GM12878 (cell line): ENCODE data around the gene SLA2. TPM values are rescaled to one million over a fixed set of nuclear protein-coding genes. Genes with fewer than 3 reads are reported as not detected.

Source experiments
- CREB1 ChIP-seq: IDR thresholded peaks from 2 replicates; pipeline ENCODE4 v1.6.1; 2012; ENCODE audit warnings: low read depth, mild to moderate bottlenecking, inconsistent platforms
- E2F4 ChIP-seq: IDR thresholded peaks from 2 replicates; pipeline ENCODE4 v1.6.1; 2012; ENCODE audit warnings: low read depth, low read length, improper control_type of control experiment
- EED ChIP-seq: sonication (generic); IDR thresholded peaks from 2 replicates; pipeline ENCODE4 v1.6.1; 2016; ENCODE audit warnings: antibody characterized with exemption, low read depth
- FOXK2 ChIP-seq: fragments of 450-650 bp; IDR thresholded peaks from 2 replicates; pipeline ENCODE4 v1.6.1; 2017; ENCODE audit warnings: mild to moderate bottlenecking, moderate library complexity
- GABPA ChIP-seq: IDR thresholded peaks from 2 replicates; pipeline ENCODE4 v1.6.1; 2014; ENCODE audit warnings: antibody characterized with exemption, low read depth, mild to moderate bottlenecking, inconsistent platforms
- MAX ChIP-seq: IDR thresholded peaks from 2 replicates; pipeline ENCODE4 v1.6.1; 2012; ENCODE audit warnings: low read depth, low read length, improper control_type of control experiment
- MTA2 ChIP-seq: fragments of 450-650 bp; IDR thresholded peaks from 2 replicates; pipeline ENCODE4 v1.6.1; 2016; ENCODE audit warnings: low read depth, mild to moderate bottlenecking, moderate library complexity
- NFYB ChIP-seq: IDR thresholded peaks from 2 replicates; pipeline ENCODE4 v1.6.1; 2011; ENCODE audit warnings: low read depth, mild to moderate bottlenecking, low read length, improper control_type of control experiment, moderate library complexity; ENCODE audit not compliant: insufficient read depth
- POLR2A ChIP-seq: IDR thresholded peaks from 2 replicates; pipeline ENCODE4 v1.6.1; 2011; ENCODE audit warnings: low read depth, mild to moderate bottlenecking, low read length
- RBBP5 ChIP-seq: fragments of 200-600 bp; sonication (generic); conservative IDR thresholded peaks from 2 replicates; pipeline ENCODE4 v1.6.1; 2016
- RCOR1 ChIP-seq: conservative IDR thresholded peaks from 2 replicates; pipeline ENCODE4 v1.6.1; 2012; ENCODE audit warnings: low read depth, low read length, improper control_type of control experiment
- RUNX3 ChIP-seq: IDR thresholded peaks from 2 replicates; pipeline ENCODE4 v1.6.1; 2012; ENCODE audit warnings: low read length, inconsistent platforms
- SPI1 ChIP-seq: IDR thresholded peaks from 2 replicates; pipeline ENCODE4 v1.6.1; 2011; ENCODE audit warnings: low read depth, mild to moderate bottlenecking, low read length, moderate library complexity, borderline replicate concordance; ENCODE audit not compliant: insufficient read depth
- ZBED1 ChIP-seq: IDR thresholded peaks from 2 replicates; pipeline ENCODE4 v1.6.1; 2016; ENCODE audit warnings: borderline replicate concordance
- ZNF622 ChIP-seq: fragments of 450-650 bp; IDR thresholded peaks from 2 replicates; pipeline ENCODE4 v1.6.1; 2017; ENCODE audit warnings: mild to moderate bottlenecking, inconsistent platforms
- ZSCAN29 ChIP-seq: fragments of 450-650 bp; IDR thresholded peaks from 2 replicates; pipeline ENCODE4 v1.6.1; 2017; ENCODE audit warnings: mild to moderate bottlenecking, moderate library complexity
- polyA plus RNA-seq, 11 experiments: library from polyadenylated mRNA; depleted of rRNA in 4 of 11; unstranded in 6 of 11; stranded (reverse) in 5 of 11; fragments of >200 nt; fragmentation: Nextera tagmentation in 4 of 11; fragmentation: Illumina TruSeq in 1 of 11; extraction: Ambion mirVana in 4 of 11; extraction: Trizol in 1 of 11; gene quantifications; 1 replicate in 1 of 11; 2 replicates in 10 of 11; pipeline versions ENCODE4 v1.2.1 to v1.2.3, GENCODE V29; 2011 to 2016; ENCODE audit warnings: inconsistent platforms in 2 of 11, missing spikeins in 2 of 11, low read depth in 1 of 11
- total RNA-seq, 4 experiments: library from RNA; depleted of rRNA in 3 of 4; stranded (reverse); fragments of >200 nt in 3 of 4; fragmentation: Illumina TruSeq in 1 of 4; extraction: Trizol in 1 of 4; gene quantifications; 2 replicates each; pipeline versions ENCODE4 v1.2.1 to v1.2.3, GENCODE V29; 2013 to 2021
- TF ChIP-seq, protein P1 (sequence below): fragments of 450-650 bp; IDR thresholded peaks from 2 replicates; pipeline ENCODE4 v1.6.1; 2016; ENCODE audit warnings: mild to moderate bottlenecking, moderate library complexity, borderline replicate concordance
- TF ChIP-seq, protein P2 (sequence below): IDR thresholded peaks from 2 replicates; pipeline ENCODE4 v1.6.1; 2012; ENCODE audit warnings: improper control_type of control experiment, low read depth, low read length; ENCODE audit not compliant: insufficient replicate concordance

Gene SLA2
- total and polyA plus RNA-seq, 10 of the 15 experiments (the other 5 are each of a cell fraction or from before 2014, with no cell fraction given), result 0.29 to 3.3 (median 1.4) TPM

GRCh38 chr20:36645998-36646397 is at the start of gene SLA2 (continued):
- TF ChIP-seq, protein P1, sequence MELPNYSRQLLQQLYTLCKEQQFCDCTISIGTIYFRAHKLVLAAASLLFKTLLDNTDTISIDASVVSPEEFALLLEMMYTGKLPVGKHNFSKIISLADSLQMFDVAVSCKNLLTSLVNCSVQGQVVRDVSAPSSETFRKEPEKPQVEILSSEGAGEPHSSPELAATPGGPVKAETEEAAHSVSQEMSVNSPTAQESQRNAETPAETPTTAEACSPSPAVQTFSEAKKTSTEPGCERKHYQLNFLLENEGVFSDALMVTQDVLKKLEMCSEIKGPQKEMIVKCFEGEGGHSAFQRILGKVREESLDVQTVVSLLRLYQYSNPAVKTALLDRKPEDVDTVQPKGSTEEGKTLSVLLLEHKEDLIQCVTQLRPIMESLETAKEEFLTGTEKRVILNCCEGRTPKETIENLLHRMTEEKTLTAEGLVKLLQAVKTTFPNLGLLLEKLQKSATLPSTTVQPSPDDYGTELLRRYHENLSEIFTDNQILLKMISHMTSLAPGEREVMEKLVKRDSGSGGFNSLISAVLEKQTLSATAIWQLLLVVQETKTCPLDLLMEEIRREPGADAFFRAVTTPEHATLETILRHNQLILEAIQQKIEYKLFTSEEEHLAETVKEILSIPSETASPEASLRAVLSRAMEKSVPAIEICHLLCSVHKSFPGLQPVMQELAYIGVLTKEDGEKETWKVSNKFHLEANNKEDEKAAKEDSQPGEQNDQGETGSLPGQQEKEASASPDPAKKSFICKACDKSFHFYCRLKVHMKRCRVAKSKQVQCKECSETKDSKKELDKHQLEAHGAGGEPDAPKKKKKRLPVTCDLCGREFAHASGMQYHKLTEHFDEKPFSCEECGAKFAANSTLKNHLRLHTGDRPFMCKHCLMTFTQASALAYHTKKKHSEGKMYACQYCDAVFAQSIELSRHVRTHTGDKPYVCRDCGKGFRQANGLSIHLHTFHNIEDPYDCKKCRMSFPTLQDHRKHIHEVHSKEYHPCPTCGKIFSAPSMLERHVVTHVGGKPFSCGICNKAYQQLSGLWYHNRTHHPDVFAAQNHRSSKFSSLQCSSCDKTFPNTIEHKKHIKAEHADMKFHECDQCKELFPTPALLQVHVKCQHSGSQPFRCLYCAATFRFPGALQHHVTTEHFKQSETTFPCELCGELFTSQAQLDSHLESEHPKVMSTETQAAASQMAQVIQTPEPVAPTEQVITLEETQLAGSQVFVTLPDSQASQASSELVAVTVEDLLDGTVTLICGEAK, result no peak
- no peak for TF ChIP-seq ZSCAN29
- peak; percentile 58; the same call in 1 of the 2 replicates for TF ChIP-seq POLR2A
- no peak for TF ChIP-seq FOXK2
- TF ChIP-seq NFYB, result no peak
- TF ChIP-seq SPI1, result peak; percentile 69; the same call in 1 of the 2 replicates
- TF ChIP-seq CREB1, result peak; percentile 51; the same call in 1 of the 2 replicates
- 0 out of 2 replicates have a peak, but pooled peaks have one; percentile 23 for TF ChIP-seq GABPA
- TF ChIP-seq E2F4, result no peak
- TF ChIP-seq RBBP5, result no peak
- TF ChIP-seq ZNF622, result no peak
- TF ChIP-seq MTA2, result no peak
- TF ChIP-seq MAX, result no peak
- no peak for TF ChIP-seq ZBED1
- TF ChIP-seq, protein P2, sequence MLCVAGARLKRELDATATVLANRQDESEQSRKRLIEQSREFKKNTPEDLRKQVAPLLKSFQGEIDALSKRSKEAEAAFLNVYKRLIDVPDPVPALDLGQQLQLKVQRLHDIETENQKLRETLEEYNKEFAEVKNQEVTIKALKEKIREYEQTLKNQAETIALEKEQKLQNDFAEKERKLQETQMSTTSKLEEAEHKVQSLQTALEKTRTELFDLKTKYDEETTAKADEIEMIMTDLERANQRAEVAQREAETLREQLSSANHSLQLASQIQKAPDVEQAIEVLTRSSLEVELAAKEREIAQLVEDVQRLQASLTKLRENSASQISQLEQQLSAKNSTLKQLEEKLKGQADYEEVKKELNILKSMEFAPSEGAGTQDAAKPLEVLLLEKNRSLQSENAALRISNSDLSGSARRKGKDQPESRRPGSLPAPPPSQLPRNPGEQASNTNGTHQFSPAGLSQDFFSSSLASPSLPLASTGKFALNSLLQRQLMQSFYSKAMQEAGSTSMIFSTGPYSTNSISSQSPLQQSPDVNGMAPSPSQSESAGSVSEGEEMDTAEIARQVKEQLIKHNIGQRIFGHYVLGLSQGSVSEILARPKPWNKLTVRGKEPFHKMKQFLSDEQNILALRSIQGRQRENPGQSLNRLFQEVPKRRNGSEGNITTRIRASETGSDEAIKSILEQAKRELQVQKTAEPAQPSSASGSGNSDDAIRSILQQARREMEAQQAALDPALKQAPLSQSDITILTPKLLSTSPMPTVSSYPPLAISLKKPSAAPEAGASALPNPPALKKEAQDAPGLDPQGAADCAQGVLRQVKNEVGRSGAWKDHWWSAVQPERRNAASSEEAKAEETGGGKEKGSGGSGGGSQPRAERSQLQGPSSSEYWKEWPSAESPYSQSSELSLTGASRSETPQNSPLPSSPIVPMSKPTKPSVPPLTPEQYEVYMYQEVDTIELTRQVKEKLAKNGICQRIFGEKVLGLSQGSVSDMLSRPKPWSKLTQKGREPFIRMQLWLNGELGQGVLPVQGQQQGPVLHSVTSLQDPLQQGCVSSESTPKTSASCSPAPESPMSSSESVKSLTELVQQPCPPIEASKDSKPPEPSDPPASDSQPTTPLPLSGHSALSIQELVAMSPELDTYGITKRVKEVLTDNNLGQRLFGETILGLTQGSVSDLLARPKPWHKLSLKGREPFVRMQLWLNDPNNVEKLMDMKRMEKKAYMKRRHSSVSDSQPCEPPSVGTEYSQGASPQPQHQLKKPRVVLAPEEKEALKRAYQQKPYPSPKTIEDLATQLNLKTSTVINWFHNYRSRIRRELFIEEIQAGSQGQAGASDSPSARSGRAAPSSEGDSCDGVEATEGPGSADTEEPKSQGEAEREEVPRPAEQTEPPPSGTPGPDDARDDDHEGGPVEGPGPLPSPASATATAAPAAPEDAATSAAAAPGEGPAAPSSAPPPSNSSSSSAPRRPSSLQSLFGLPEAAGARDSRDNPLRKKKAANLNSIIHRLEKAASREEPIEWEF, result no peak
- TF ChIP-seq RUNX3, result peak; percentile 50; the same call in 1 of the 2 replicates
- 0 out of 2 replicates have a peak, but pooled peaks have one; percentile 42 for TF ChIP-seq EED
- TF ChIP-seq RCOR1, result no peak
